K562 (cell line): Measurements from ENCODE around the gene SPHK2. TPM values are rescaled to one million over a fixed set of nuclear protein-coding genes. Genes with fewer than 3 reads are reported as not detected.

Experiments
- ATAC-seq: fragments of 200-7000 bp; cut with Tn5 transposase; 3 replicates; pipeline ENCODE4 v1.9.1; 2020; ENCODE audit warnings: moderate library complexity
- BruUV-seq: library from RNA; stranded (reverse); fragments of 400-500 nt; replicated peaks from 2 replicates; lab custom pipeline; 2021; lab: Mats Ljungman, UMichigan
- CTCF ChIA-PET: fragments of 300-600 bp; formaldehyde crosslinking; extraction: SDS; loops from one replicate; lab custom pipeline; 2021; ENCODE audit warnings: low intra/inter-chr PET ratio; lab: Yijun Ruan, JAX
- POLR2A ChIA-PET: fragments of 300-600, 350-650 bp; sonication (Branson Sonifier 250); formaldehyde crosslinking; extraction: SDS; loops from one replicate; lab custom pipeline; 2021; ENCODE audit warnings: antibody characterized with exemption, inconsistent platforms; lab: Yijun Ruan, JAX
- DNase-seq, 4 experiments: peaks; one replicate each; pipeline versions ENCODE4 v3.0.0 to v3.0.0-alpha.2; 2011 to 2018; ENCODE audit warnings: low spot score in 3 of 4, mixed read lengths in 3 of 4; ENCODE audit errors: extremely low read depth in 1 of 4
- FAIRE-seq: peaks from 2 replicates; lab custom pipeline; 2011; peaks lifted over from hg19 to GRCh38; lab: Jason Lieb, UNC
- H2AFZ ChIP-seq: 2 replicates; pipeline ENCODE4 v1.6.0; 2011; ENCODE audit warnings: low read depth, low read length, control low read depth, inconsistent platforms
- H3K27ac ChIP-seq: fragments of 200-600 bp; 3 replicates; pipeline ENCODE4 v1.8.0; 2011; ENCODE audit warnings: low read depth, mild to moderate bottlenecking, control low read depth, inconsistent platforms, low read length, moderate library complexity, mixed read lengths; ENCODE audit errors: extremely low read depth
- H3K27me3 ChIP-seq, 2 experiments: fragments of 300-600 bp in 1 of 2; 2 replicates in 1 of 2; 3 replicates in 1 of 2; pipeline versions ENCODE4 v1.6.0 to v1.8.0; 2011; ENCODE audit warnings: inconsistent platforms in 2 of 2, low read length in 2 of 2, mild to moderate bottlenecking in 1 of 2, mixed read lengths in 1 of 2, moderate library complexity in 1 of 2; ENCODE audit not compliant: control insufficient read depth in 2 of 2, insufficient read depth in 2 of 2
- H3K36me3 ChIP-seq: fragments of 300-600 bp; 3 replicates; pipeline ENCODE4 v1.8.0; 2011; ENCODE audit warnings: mild to moderate bottlenecking, low read length, inconsistent platforms; ENCODE audit not compliant: control insufficient read depth, insufficient read depth
- H3K4me1 ChIP-seq, 2 experiments: fragments of 200-600 bp in 1 of 2; replicated peaks in 1 of 2; 2 replicates in 1 of 2; 3 replicates in 1 of 2; pipeline versions ENCODE4 v1.5.1 to v1.8.0; 2011; ENCODE audit warnings: inconsistent platforms in 2 of 2, low read length in 2 of 2, mild to moderate bottlenecking in 1 of 2, mixed read lengths in 1 of 2, moderate library complexity in 1 of 2; ENCODE audit not compliant: control insufficient read depth in 2 of 2, insufficient read depth in 2 of 2
- H3K4me2 ChIP-seq: 2 replicates; pipeline ENCODE4 v1.6.1; 2011; ENCODE audit warnings: low read length, control low read depth, inconsistent platforms, mixed read lengths; ENCODE audit not compliant: insufficient read depth
- H3K4me3 ChIP-seq: fragments of 200-600 bp; sonication (generic), shearing (Covaris generic); 2 replicates; pipeline ENCODE4 v1.5.1; 2016; ENCODE audit warnings: control low read depth, inconsistent platforms
- H3K79me2 ChIP-seq: fragments of 200-600 bp; 3 replicates; pipeline ENCODE4 v1.8.0; 2011; ENCODE audit warnings: low read length, inconsistent platforms; ENCODE audit not compliant: control insufficient read depth, insufficient read depth
- H3K9ac ChIP-seq, 2 experiments: 2 replicates each; pipeline versions ENCODE4 v1.6.0 to v1.6.1; 2011; ENCODE audit warnings: low read depth in 2 of 2, low read length in 2 of 2, control low read depth in 1 of 2, inconsistent platforms in 1 of 2, mild to moderate bottlenecking in 1 of 2, mixed read lengths in 1 of 2; ENCODE audit not compliant: insufficient read depth in 1 of 2
- H3K9me1 ChIP-seq: one replicate; pipeline ENCODE4 v1.6.0; 2011; ENCODE audit warnings: inconsistent platforms, mild to moderate bottlenecking, low read length, moderate library complexity; ENCODE audit not compliant: control insufficient read depth, insufficient read depth
- H3K9me3 ChIP-seq: replicated peaks from 2 replicates; pipeline ENCODE4 v1.5.1; 2011; ENCODE audit warnings: low read depth, low read length, inconsistent platforms; ENCODE audit not compliant: control insufficient read depth, insufficient read depth
- H4K20me1 ChIP-seq: replicated peaks from 2 replicates; pipeline ENCODE4 v1.6.1; 2011; ENCODE audit warnings: low read length, inconsistent platforms, mixed read lengths; ENCODE audit not compliant: control insufficient read depth, insufficient read depth
- ADNP ChIP-seq: fragments of 200-800 bp; sonication (Bioruptor generic); IDR thresholded peaks from 2 replicates; pipeline ENCODE4 v1.6.1; 2016; ENCODE audit warnings: missing genetic modification characterization, missing compliant biosample characterization
- BCOR ChIP-seq: fragments of 450-650 bp; IDR thresholded peaks from 2 replicates; pipeline ENCODE4 v1.6.1; 2016
- BRCA1 ChIP-seq, 2 experiments: fragments of 450-650 bp in 1 of 2; sonication (generic) in 1 of 2; formaldehyde crosslinking in 1 of 2; IDR thresholded peaks; 2 replicates each; pipeline versions ENCODE4 v1.5.0 to v1.6.1; 2017 to 2020; ENCODE audit warnings: mild to moderate bottlenecking in 1 of 2, missing genetic modification reagents in 1 of 2
- CEBPB ChIP-seq: fragments of 450-650 bp; IDR thresholded peaks from 2 replicates; pipeline ENCODE4 v1.6.1; 2016; ENCODE audit warnings: missing genetic modification characterization, missing compliant biosample characterization
- CHCHD3 ChIP-seq: fragments of 250-450 bp; sonication (Bioruptor Pico); IDR thresholded peaks from 2 replicates; pipeline ENCODE4 v2.1.2; 2022; ENCODE audit warnings: mild to moderate bottlenecking
- GTF2E2 ChIP-seq: fragments of 200-800 bp; sonication (Bioruptor generic); IDR thresholded peaks from 2 replicates; pipeline ENCODE4 v1.6.1; 2016; ENCODE audit warnings: missing genetic modification characterization, missing compliant biosample characterization
- GTF3C2 ChIP-seq: IDR thresholded peaks from 3 replicates; pipeline ENCODE4 v1.6.1; 2011; ENCODE audit warnings: borderline replicate concordance, mild to moderate bottlenecking, moderate library complexity; ENCODE audit not compliant: insufficient read length; ENCODE audit errors: extremely low read depth
- HOXB6 ChIP-seq: fragments of 250-450 bp; sonication (Bioruptor Pico); IDR thresholded peaks from 2 replicates; pipeline ENCODE4 v1.5.1; 2022; ENCODE audit warnings: mild to moderate bottlenecking, borderline replicate concordance
- MCM7 ChIP-seq, 2 experiments: fragments of 450-650 bp; IDR thresholded peaks; 2 replicates each; pipeline ENCODE4 v1.6.1; 2016 to 2018
- PHF8 ChIP-seq: fragments of 200-600 bp; sonication (generic); IDR thresholded peaks from 2 replicates; pipeline ENCODE4 v1.6.1; 2012; ENCODE audit warnings: mixed run types, mild to moderate bottlenecking, inconsistent platforms, low read length, moderate library complexity, borderline replicate concordance
- SIN3B ChIP-seq: fragments of 450-650 bp; IDR thresholded peaks from 2 replicates; pipeline ENCODE4 v1.6.1; 2017; ENCODE audit warnings: low read depth, mild to moderate bottlenecking, moderate library complexity
- SMARCE1 ChIP-seq: fragments of 450-650 bp; IDR thresholded peaks from 2 replicates; pipeline ENCODE4 v1.7.1; 2016; ENCODE audit warnings: mild to moderate bottlenecking
- SRSF1 ChIP-seq: fragments of 200-400 bp; formaldehyde crosslinking; IDR thresholded peaks from 2 replicates; pipeline ENCODE4 v1.6.1; 2017; ENCODE audit warnings: mild to moderate bottlenecking, low read depth, low read length, moderate library complexity
- TAF1 ChIP-seq: IDR thresholded peaks from 2 replicates; pipeline ENCODE4 v1.6.1; 2011; ENCODE audit warnings: mild to moderate bottlenecking, low read length, moderate library complexity; ENCODE audit not compliant: insufficient read depth, control insufficient read depth, severe bottlenecking; ENCODE audit errors: extremely low read depth
- U2AF2 ChIP-seq: fragments of 200-400 bp; formaldehyde crosslinking; optimal IDR thresholded peaks from 2 replicates; pipeline ENCODE3; 2017; ENCODE audit warnings: low read depth, mild to moderate bottlenecking, low read length
- ZNF212 ChIP-seq: fragments of 450-650 bp; formaldehyde crosslinking; IDR thresholded peaks from 2 replicates; pipeline ENCODE4 v1.4.0; 2020; ENCODE audit warnings: mild to moderate bottlenecking
- ZNF217 ChIP-seq: sonication (generic); formaldehyde crosslinking; IDR thresholded peaks from 2 replicates; pipeline ENCODE4 v1.8.0; 2022; ENCODE audit warnings: mild to moderate bottlenecking, missing genetic modification reagents
- WGBS: fragments of 100-300 bp; shearing (Covaris generic); methylation state at CpG from one replicate; pipeline ENCODE4 v1.1.6; 2016; ENCODE audit warnings: low coverage, mixed read lengths; ENCODE audit not compliant: insufficient coverage; ENCODE audit errors: missing lambda C conversion rate; 5-methylcytosine and 5-hydroxymethylcytosine counted together
- in situ Hi-C: fragments of 300-500 bp; cut with MboI; formaldehyde crosslinking; loops from 4 replicates; pipeline ENCODE4 v1.15.0; 2018; ENCODE audit warnings: inconsistent platforms, mixed read lengths
- intact Hi-C: fragments of 100-400 bp; cut with micrococcal nuclease; formaldehyde crosslinking; loops from 2 replicates; pipeline ENCODE4 v1.14.2; 2022
- polyA plus RNA-seq, 8 experiments: library from polyadenylated mRNA; depleted of rRNA in 4 of 8; stranded (reverse) in 5 of 8; unstranded in 3 of 8; fragments of >200 nt; fragmentation: Nextera tagmentation in 2 of 8; fragmentation: Illumina TruSeq in 1 of 8; extraction: Ambion mirVana in 2 of 8; extraction: Trizol in 1 of 8; gene quantifications; 2 replicates each; pipeline versions ENCODE4 v1.2.1 to v1.2.3, GENCODE V29; 2011 to 2014; ENCODE audit warnings: inconsistent platforms in 1 of 8, missing spikeins in 1 of 8
- total RNA-seq, 7 experiments: library from RNA; depleted of rRNA in 6 of 7; stranded (reverse); fragments of >200 nt in 6 of 7; fragmentation: Illumina TruSeq in 2 of 7; extraction: Trizol in 2 of 7; gene quantifications; 2 replicates each; pipeline versions ENCODE4 v1.2.1 to v1.2.3, GENCODE V29; 2011 to 2021; ENCODE audit warnings: low replicate concordance in 1 of 7

SPHK2 gene
- total and polyA plus RNA-seq, 9 of the 15 experiments (the other 6 are each of a cell fraction or from before 2014, with no cell fraction given) = 0.10 to 15.2 (median 2.9) TPM

- in situ Hi-C loops (no loop called here), intact Hi-C loops (no loop called here)
- peaks cover 0 to 35% of the 10 kb centered on the region in 2 experiments; a peak in 2 of 5 replicates for H3K4me1 ChIP-seq
- no peaks in the 10 kb centered on the region for H3K9me1 ChIP-seq
- FAIRE-seq (no peak), ATAC-seq (no peak), DNase-seq (no peak)
- no peak overlapping the region for H2AFZ ChIP-seq
- no peak overlapping the region for H3K4me3 ChIP-seq
- H3K79me2 ChIP-seq = no peaks in the 10 kb centered on the region
- H3K4me2 ChIP-seq = no peak overlapping the region
- no TSS peak for BruUV-seq
- H3K36me3 ChIP-seq = no peaks in the 10 kb centered on the region
- ChIA-PET CTCF (no interaction called here), POLR2A (interaction anchor here (0.6 kb wide), 1 partner anchor 15 kb away, joined by 3 read pairs; no protein-coding TSS in a partner anchor)
- H3K27me3 ChIP-seq = peaks cover 0 to 4% of the 10 kb centered on the region in 2 experiments; a peak in 1 of 5 replicates
- no peaks in the 10 kb centered on the region for H3K9me3 ChIP-seq
- H3K9ac ChIP-seq = no peak overlapping the region
- 40% methylated on average over 8 of the region's 9 CpGs for WGBS
- no peaks in the 10 kb centered on the region; the same call in 1 of the 2 replicates for H4K20me1 ChIP-seq
- no peak overlapping the region for H3K27ac ChIP-seq
- TF ChIP-seq ZNF212 (CRISPR knock-in tag) (no peak), ADNP (tag) (peak; percentile 70), GTF3C2 (no peak), GTF2E2 (no peak), SRSF1 (no peak), MCM7 (IDR thresholded peaks at IDR 0.05) (no peak), BCOR (peak; percentile 93), PHF8 (no peak), ZNF217 (CRISPR knock-in tag) (no peak), CEBPB (tag) (no peak), CHCHD3 (no peak), SIN3B (no peak), U2AF2 (no peak), TAF1 (no peak), BRCA1 (IDR thresholded peaks at IDR 0.05) (no peak), BRCA1 (CRISPR knock-in tag; IDR thresholded peaks at IDR 0.05) (no peak), SMARCE1 (no peak), HOXB6 (no peak)
Measured at GRCh38 chr19:48603850-48604249, 15.5 kb upstream of the SPHK2 start.
